Ecto neural progenitor cell (in vitro differentiated cells): Measurements from ENCODE around the gene RAB40C.

Source experiments
- DNase-seq: peaks from one replicate; pipeline ENCODE4 v3.0.0-alpha.2; 2018; ENCODE audit warnings: low spot score

Gene RAB40C

DNA sequence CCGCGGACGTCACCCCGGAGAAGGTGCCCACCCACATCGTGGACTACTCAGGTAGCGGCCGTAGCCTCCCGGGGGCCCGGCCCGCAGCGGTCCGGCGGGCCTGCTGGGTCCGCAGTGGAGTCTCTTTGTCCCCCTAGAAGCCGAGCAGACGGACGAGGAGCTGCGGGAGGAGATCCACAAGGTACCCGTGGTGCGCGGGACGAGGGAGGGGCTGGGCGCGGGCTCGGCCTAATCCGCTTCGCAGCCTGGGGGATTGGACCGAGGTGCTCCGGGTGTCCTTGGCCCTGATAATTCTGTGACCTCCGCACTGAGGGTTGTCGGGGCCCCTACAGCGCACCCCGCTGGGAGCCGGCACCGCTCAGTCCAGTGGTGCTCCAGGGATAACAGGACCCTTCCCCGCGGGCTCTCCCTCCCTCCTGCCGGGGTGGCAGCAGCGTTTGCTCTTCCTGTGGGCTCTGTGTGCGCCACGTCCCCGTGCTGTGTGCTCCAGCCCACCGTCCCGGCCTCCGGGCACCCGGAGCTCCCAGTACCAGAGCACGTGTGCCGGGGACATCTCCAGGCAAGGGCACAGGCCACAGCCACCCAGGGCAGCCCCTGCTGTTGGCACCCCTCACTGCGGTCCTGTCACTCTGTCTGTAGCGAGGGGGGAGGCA, 78.8 kb downstream of the RAB40C start:
- no peak for DNase-seq

DNA sequence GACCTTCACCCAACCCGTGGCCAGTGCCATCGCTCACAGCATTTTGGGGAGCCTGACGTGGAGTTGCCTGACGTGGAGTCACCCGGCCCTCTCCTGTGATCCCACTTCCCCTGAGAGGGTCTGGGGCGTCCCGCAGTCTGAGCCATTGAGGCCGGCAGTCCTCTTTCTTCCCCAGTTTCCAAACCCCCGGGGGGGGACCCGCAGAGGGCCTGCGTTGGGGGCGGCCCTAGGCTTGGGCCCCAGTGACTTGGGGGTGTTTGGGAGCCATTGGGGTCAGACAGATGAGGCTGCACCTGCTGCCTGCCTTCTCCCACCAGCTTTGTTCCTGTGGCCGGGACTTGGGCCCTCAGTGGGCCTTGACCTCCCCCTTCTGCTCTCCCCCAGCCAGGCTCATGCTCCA, 79.8 kb downstream of the RAB40C start:
- DNase-seq = no peak

GRCh38 chr16:670485-671352, 80.9 kb downstream of the RAB40C start:
- no peak for DNase-seq

GRCh38 chr16:671353-672131, 81.7 kb downstream of the RAB40C start:
- DNase-seq = no peak

GRCh38 chr16:672371-672770, 82.5 kb downstream of the RAB40C start:
- DNase-seq = no peak

DNA sequence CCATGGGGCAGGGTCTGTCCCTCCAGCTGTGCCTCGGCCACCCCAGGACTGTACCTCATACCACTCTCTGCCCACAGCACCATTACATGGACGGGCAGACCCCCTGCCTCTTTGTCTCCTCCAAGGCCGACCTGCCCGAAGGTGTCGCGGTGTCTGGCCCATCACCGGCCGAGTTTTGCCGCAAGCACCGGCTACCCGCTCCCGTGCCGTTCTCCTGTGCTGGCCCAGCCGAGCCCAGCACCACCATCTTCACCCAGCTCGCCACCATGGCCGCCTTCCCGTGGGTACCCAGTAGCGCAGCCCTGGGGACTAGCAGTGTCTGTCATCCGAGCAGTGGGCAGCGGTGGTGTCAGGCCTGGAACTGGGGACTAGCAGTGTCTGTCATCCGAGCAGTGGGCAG, 83.0 kb downstream of the RAB40C start:
- DNase-seq = no peak

- no peak for DNase-seq
These were observed 83.6 kb downstream of the RAB40C start for GRCh38 chr16:673399-673991.

GRCh38 chr16:674214-674881, 84.5 kb downstream of the RAB40C start:
- no peak for DNase-seq

DNA sequence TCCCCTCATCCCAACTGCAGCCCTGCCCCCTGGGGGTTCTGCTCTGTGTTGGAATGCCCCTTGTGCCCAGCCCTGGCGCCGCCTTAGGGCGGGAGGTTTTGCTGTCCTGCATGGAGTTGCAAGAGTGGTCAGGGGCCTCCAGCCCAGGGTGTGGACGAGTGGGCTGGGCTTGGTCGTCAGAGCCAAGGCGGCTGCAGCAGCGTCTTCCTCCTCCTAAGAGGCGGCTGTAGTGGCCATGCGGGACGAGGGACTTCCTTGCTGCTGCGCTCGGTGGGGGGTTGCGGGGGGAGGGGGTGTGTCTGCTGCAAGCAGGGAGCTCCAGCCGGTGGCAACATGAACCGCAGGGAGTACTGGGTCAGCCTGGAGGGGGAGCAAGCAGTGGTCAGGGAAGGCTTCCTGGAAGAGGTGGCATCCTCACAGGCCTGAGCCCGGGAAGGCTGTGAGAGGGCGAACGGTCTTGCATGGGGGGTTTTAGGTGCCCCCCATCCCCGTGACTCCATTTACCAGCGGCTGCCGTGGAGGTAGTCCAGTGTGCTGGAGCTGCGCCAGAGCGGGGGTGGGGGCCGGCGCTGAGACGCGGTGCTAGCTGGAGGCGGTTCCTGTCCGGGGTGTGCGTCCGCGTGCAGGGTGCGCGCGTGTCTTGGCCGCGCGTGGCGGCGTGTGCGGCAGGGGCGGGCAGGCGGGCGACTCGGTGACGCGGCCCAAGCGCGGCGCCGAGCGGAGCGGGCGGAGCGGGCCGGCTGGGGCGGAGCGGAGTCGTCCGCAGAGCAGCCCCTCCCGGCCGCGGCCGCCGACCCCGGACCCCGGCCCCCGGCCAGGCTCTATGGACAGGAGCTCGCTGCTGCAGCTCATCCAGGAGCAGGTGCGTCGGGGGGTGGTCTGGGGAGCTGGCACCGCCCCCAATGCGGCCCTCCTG, 85.4 kb downstream of the RAB40C start, which contains the start of gene RHBDL1:
RHBDL1 (plus strand) TSS at position 704 of the 916 bp plus-strand sequence; CDS start at position 824, 120 bp downstream.
- DNase-seq = peak; percentile 63

- no peak for DNase-seq
These were observed 86.2 kb downstream of the RAB40C start for GRCh38 chr16:675884-676564.

GRCh38 chr16:676565-676902, 86.7 kb downstream of the RAB40C start:
- DNase-seq = no peak

GRCh38 chr16:676913-677312, 87.0 kb downstream of the RAB40C start:
- DNase-seq = no peak

DNA sequence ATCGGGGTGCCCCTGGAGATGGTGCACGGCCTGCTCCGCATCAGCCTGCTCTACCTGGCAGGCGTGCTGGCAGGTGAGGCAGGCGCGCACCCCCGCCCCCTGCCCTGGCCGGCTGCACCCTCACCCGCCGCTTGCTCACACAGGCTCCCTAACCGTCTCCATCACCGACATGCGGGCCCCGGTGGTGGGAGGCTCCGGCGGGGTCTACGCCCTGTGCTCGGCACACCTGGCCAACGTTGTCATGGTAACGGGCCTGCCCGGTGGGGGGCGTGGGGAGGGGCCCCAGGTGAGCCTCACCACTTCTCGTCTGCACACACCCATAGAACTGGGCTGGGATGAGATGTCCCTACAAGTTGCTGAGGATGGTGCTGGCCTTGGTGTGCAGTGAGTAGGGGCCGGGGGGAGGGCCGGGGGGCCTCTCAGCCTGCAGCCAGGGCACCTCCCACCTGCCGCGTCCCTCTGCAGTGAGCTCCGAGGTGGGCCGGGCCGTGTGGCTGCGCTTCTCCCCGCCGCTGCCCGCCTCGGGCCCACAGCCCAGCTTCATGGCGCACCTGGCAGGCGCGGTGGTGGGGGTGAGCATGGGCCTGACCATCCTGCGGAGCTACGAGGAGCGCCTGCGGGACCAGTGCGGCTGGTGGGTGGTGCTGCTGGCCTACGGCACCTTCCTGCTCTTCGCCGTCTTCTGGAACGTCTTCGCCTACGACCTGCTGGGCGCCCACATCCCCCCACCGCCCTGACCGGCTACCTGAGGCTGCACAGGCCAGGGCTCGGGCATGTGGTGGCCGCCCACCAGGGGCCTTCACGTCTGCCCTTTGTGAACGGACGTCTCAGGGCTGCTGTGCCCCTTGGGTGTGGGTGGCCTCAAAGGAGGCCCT, 87.7 kb downstream of the RAB40C start:
- DNase-seq = no peak

DNA sequence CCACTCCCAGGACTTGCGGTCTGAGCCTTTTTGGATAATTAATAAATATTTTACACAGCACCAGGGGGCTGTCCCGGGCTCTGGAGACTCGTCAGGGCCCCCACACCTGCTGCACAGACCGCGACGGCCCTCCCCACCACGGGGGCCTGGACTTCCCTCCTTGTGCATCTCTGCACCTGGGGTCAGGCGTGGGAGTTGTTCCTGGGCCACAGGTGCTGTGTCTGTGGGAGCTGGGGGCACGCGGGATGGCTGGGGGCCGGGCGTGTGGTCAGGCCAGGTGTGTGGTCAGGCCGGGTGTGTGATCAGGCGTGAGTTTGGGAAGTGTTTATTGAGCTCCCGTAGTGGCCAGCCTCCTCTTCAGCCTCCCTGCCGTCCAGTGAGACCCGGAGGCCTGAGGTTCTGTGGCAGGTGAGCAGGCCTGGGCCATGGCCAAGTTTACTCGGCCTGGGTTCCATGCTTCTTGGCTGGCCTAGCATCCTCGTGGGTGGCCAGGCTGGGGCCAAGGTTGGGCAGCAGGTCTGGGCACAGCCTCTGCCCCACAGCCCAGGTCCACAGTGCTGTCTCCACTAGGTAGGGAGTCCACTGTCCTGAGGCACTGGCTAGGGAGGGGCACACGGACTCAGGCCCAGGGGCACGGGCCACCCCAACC, 88.5 kb downstream of the RAB40C start:
- DNase-seq = no peak
